ENCODE measurements around the gene PGA5.
"Not testable (repeated sequence)": the region's sequence is repeated elsewhere in the genome, so short reads cannot be mapped to it uniquely, and the experiment has no call there.

PGA5 gene

DNA sequence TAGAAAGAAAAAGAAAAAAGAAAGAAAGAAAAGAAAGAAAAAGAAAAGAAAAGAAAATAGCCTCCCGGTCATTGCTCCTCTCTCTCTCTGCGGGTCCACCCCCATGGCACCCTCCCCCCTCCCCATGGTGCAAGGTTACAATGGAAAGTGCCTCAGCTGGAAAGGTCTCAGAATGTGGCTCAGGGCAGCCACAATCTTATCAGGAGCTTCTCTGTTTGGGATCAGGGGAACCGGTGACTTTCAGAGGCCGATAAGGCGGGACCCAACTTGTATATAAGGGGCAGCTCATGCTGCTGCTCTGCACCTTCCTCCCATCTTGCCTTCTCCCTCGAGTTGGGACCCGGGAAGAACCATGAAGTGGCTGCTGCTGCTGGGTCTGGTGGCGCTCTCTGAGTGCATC, at the start of gene PGA5:
TSS of gene PGA5 (plus strand) at position 301 of the 400 bp plus-strand sequence. CDS start at position 353, 52 bp downstream.
- not testable (repeated sequence) for DNase-seq (ENCODE audit: extremely low read depth in 1 of 2, low read depth in 1 of 2)

DNA sequence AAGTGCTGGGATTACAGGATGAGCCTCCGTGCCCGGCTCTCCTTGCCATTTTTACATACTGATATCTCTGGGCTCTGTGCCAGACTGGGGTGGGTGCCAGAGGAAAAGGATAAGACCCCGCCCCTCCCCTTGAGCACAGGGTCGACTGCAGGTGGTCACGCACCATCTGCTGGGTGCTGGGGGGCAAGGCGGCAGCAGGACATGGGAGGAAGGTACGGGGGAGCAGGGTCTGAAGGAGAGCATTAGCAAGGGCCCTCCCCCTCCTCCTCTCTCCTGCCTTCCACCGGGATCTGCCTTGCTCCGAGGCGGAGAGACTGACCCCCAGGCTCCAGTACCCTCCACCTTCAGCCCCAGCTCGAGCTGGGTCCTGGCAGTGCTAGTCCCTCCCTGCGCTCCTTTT, 47.4 kb upstream of the PGA5 start:
- DNase-seq (ENCODE audit: extremely low read depth in 1 of 2, low read depth in 1 of 2), result no peak

DNA sequence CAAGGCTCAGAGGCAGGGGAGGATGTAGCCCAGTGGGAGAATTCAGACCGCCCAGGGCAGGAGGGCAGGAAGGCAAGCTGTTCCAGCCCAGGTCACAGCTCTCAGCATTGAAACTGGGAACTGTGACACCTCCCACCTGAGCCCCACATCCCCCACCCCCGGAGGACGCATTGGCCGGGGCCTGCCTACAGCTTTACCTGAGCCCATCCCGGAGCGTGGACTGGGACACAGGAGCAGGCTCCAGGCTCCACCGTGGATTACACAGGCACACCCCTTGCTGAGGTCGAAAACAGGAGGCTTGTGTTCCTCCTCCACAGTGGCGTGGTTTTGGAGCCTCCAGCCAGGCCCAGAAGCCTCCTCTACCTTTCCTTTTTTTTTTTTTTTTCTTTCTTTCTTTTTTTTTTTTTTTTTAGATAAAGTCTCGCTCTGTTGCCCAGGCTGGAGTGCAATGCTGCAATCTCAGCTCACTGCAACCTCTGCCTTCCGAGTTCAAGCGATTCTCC, 46.8 kb upstream of the PGA5 start:
- no peak for DNase-seq (ENCODE audit: extremely low read depth in 1 of 2, low read depth in 1 of 2)

DNA sequence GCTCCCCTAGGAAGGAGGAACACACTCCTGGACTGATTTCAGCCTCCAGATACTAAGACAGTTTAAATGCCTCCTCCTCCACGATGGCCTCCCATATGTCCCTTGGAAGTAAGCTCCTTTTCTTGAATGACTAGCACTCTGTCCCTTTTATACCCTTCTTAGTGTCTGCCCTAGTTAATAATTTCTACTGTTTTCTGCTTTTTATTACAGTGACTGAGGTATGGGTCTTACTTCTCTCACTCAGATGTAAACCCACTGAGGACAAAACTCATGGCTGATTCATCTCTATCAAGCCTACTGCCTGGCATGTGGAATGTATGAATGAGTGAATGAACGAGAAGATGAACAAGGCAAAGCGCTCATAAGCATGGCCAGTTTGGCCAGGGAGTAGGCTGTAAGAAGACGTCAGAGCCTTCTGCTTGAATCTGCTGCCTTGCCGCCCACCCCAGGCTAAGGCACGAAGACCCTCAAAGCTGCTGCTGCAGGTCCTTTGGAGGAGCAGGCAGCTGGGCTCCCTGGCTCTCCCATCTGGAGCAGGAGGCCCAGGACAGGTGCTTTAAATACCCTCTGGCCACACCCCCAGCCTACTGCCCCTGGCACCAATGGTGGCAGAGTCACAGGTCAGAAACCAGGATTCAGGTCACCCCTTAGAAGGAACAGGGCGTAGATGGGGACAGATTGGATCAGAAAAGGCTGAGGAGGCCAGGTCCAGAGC, 45.8 kb upstream of the PGA5 start:
- DNase-seq (ENCODE audit: extremely low read depth in 1 of 2, low read depth in 1 of 2), result no peak

DNA sequence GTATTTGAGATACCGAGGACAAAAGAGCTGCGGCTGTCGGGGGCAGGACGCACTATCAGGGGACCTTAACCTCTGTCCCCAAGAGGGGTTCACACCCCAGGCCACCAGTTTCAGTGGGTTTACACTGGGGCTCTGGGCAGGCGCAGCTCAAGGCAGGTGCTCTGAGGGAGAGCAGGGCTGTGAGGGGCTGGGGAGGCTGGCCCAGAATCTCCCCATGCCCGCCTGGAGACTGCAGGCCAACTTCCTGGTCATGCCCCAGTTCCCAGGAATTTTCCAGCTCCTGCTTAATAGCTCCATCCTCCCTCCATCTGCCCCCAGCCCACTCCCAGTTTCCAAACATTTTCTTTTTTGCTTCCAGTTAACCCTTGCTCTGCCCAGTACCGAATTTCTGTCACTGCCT, 45.3 kb upstream of the PGA5 start:
- no peak for DNase-seq (ENCODE audit: extremely low read depth in 1 of 2, low read depth in 1 of 2)

DNA sequence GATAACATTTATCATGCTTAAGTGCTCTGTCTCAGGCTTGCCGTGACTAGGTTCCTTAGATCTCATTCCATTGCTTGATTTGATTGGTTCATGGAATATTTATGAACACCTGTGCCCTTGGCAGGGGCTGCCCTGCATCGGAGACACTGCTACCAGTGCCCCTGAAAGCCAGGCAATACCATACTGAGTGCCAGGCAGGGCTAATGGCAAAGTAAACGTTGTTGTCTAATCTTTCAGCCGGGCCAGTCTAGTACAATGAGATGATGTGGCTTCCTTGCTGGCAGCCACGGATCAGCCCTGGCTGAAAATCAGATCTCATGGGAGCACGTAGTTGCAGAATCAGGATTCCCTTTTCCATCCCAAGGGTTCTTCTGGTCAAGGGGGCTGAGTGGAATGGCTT, 42.6 kb upstream of the PGA5 start:
- no peak for DNase-seq (ENCODE audit: extremely low read depth in 1 of 2, low read depth in 1 of 2)

DNA sequence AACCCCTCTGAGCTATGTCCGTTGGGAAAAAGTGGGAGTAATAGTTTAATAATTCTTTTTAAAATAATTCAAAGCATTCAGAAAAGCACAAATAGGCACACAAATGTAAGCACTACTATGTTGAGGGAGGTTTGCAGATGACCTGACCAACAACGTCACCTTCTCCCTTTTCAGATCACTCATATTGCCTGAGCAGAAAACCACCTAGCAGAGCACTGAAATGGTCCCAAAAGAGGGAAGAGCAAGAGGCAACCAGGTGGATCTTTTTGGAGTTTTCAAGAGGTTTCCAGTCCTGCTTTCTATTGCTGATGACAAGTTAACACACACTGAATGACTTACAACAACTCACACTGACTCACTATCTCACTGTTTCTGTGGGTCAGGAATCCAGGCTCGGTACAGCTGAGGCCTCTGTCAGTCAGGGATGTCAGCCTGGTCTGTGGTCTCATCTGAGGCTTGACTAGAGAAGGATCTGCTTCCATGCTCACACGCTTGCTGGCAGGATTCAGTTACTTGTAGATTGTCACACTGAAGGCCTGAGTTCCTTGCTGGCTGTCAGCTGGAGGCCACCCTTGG, 41.9 kb upstream of the PGA5 start:
- no peak for DNase-seq (ENCODE audit: extremely low read depth in 1 of 2, low read depth in 1 of 2)

DNA sequence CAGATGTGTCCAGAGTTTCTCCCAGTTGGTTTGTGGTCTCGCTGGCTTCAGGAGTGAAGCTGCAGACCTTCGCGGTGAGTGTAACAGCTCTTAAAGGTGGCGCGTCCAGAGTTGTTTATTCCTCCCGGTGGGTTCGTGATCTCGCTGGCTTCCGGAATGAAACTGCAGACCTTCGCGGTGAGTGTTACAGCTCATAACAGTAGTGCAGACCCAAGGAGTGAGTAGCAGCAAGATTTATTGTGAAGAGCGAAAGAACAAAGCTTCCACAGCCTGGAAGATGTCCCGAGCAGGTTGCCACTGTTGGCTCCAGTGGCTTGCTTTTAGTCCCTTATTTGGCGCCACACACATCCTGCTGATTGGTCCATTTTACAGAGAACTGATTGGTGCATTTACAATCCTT, 39.5 kb upstream of the PGA5 start:
- no peak for DNase-seq (ENCODE audit: extremely low read depth in 1 of 2, low read depth in 1 of 2)

DNA sequence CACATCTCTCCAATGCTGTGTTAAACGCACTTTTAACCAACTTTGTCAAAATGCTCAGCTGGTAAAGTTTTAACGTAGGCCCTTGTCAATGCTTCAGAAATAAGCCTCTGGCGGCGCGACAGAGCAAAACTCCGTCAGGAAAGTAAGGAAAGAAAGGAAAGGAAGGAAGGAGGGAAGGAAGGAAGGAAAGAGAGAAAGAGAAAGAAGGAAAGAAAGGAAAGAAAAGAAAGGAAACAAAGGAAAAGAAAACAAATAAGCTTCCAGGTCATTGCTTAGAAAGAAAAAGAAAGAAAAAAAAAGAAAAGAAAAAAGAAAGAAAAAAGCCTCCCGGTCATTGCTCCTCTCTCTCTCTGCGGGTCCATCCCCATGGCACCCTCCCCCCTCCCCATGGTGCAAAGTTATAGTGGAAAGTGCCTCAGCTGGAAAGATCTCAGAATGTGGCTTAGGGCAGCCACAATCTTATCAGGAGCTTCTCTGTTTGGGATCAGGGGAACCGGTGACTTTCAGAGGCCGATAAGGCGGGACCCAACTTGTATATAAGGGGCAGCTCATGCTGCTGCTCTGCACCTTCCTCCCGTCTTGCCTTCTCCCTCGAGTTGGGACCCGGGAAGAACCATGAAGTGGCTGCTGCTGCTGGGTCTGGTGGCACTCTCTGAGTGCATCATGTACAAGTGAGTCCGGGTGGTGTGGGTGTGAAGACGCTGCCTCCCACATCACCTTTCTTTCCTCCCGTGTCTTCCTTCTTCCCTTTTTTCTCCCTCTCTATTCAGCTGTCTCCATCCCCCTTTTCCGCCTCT, 37.8 kb upstream of the PGA5 start, which contains the start of gene PGA3:
TSS of gene PGA3 (plus strand) at position 566 of the 797 bp plus-strand sequence. CDS start at position 616, 50 bp downstream.
- not testable (repeated sequence) for DNase-seq (ENCODE audit: extremely low read depth in 1 of 2, low read depth in 1 of 2)

DNA sequence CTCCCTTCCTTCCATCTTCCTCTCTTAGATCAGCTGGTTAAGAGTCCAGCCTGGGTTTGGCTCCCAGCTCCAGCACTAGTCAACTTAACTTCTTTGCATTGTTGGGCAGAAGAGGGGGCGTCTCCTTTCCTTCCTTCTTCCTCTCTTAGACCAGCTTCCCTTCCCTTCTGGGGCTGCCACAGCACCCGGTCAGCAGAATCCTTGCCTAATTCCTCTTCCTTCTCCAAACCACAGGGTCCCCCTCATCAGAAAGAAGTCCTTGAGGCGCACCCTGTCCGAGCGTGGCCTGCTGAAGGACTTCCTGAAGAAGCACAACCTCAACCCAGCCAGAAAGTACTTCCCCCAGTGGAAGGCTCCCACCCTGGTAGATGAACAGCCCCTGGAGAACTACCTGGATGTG, 37.1 kb upstream of the PGA5 start:
- not testable (repeated sequence) for DNase-seq (ENCODE audit: extremely low read depth in 1 of 2, low read depth in 1 of 2)

DNA sequence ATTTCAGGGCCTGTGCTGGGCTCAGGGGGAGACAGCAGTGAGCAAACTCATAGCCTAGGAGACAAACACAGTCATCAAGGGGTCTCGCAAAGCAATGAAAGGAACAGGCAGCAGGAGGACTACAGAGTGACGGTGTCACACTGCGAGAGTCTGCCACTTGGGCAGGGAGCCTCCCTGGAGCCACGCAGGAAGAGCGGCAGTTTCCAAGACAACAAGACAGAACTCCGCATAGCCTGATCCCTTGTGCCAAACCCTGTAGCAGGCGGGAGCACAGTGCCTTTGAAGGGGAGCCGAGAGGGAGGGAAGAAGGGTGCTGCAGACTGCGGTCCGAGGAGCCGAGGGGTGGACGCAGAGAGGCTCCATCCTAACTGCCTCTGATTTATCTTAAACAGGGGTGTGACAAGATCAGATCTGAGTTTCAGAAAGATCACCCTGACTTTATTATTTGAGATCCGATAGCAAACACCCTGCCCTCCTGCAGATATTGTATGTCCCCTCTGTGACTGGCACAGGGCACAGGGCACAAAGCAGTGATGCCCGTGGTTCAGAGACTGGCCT, 36.4 kb upstream of the PGA5 start:
- not testable (repeated sequence) for DNase-seq (ENCODE audit: extremely low read depth in 1 of 2, low read depth in 1 of 2)

DNA sequence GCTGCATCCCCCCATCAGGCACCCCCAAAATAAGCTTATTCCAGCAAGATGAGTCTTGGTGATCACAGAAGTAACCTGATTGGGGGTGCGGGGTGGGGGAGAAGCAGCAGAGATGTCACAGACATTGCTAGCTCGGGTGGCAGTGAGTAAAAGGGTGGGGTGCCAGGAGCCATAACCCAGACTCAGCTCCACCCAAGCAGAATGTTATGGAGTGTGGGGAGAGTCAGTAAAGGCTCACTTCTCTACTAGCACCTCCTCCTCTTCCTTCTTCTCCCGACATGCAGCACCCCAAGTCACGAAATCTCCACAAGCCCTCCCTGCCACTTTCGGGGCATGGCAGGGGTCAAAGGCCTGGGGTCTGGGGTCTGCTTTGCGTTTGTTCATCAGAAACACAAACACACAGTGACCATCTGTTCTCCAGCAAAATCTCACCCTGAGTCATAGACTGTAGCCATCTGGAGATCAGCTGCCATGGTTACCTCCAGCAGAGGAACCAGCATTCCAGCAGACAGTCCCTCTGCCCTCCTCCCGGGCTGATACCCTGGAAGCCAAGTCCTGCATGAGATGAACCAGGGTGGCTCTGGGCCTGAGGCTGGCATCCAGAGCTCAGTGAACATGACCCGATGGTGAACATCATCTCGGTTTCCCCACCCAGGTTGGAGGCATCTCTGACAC, 33.2 kb upstream of the PGA5 start:
- DNase-seq (ENCODE audit: extremely low read depth in 1 of 2, low read depth in 1 of 2), result not testable (repeated sequence)

DNA sequence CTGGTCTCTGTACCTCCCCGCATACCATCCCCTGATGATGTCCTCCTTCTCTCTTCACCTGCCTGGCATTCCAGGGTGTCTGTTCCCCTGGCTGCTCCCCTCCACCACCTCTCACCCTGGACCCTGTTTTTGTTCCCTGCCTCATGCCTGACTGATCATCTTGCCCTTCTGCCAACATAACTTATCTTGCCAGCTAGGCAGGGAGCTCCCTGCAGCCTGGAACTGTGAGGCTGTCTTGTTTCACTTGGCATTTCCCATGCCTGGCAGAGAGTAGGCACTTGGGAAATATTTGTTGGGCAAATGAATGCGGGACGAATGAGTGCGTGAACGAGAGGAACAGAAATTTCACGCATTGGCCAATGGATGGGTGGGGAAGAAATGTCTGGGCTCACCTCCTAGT, 30.3 kb upstream of the PGA5 start:
- DNase-seq (ENCODE audit: extremely low read depth in 1 of 2, low read depth in 1 of 2), result not testable (repeated sequence)

DNA sequence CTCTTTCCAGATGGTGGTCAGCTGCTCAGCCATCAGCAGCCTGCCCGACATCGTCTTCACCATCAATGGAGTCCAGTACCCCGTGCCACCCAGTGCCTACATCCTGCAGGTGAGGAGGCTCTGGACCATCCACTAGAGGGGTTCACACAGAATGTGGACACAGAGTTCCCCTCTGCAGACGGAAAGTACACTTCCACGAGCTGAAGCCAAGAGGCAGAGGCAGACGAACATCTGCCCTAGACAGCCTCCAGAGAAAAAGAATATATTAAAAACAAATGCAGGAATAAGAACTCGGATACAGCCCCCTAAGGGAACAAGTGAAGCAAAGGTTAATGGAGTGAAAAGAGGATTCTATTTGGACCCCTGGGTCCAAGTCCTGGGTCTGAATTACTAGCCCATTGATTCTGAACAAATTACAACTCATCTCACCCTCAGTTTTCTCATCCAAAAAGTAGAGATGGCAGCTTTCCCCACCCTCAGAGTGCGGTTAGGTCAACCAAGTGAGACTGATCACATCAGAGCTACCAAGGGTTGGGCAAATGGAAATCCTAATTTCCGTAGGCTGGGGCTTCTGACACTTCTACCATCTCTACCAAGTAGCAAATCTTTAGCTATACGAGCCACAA, 29.5 kb upstream of the PGA5 start:
- not testable (repeated sequence) for DNase-seq (ENCODE audit: extremely low read depth in 1 of 2, low read depth in 1 of 2)

DNA sequence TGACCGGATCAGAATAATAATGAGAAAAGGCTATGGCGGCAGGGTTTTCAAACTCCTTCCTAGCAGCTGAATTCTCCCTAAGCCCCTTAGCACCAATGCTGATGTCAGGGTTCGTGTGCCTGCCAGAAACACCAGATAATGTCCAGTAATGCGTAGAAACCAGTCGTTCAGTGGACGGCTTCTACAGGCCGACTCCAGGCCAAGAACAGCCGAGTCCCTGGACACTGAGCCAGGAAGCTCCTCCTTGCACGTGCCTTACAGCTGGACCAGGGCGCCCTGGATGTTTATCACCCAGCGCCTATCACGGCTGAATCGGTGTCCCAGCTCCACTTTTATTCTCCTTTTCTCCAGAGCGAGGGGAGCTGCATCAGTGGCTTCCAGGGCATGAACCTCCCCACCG, 28.8 kb upstream of the PGA5 start:
- not testable (repeated sequence) for DNase-seq (ENCODE audit: extremely low read depth in 1 of 2, low read depth in 1 of 2)

DNA sequence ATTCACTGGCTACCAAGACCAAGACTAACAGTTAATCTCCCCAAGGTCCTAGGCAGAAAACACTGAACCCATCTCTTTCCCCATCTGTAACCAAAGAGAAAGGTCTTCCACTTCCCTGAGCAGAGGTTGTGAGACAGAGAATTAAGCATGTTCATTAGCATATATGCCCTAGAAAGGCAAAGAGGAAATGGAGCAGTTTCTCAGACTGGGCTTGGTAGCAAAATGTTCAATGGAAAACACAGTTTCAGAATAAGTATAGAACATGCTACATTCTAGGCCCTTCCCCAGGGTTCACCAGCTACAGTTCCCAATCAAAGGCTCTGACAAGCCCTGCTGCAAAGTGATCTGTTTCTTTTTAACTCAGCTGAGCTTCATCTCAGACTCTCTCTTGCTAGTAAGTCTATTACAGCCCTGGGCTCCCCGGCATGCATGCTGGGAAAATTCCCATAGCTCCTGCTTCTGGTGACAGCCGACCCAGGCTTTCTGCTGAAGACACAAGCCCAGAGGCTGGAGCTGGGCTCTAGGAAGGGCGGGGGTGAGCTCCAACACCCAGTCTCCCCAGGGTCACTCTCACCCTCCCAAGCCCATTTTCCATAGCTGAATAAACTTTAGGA, 27.2 kb upstream of the PGA5 start:
- DNase-seq (ENCODE audit: extremely low read depth in 1 of 2, low read depth in 1 of 2), result not testable (repeated sequence)

DNA sequence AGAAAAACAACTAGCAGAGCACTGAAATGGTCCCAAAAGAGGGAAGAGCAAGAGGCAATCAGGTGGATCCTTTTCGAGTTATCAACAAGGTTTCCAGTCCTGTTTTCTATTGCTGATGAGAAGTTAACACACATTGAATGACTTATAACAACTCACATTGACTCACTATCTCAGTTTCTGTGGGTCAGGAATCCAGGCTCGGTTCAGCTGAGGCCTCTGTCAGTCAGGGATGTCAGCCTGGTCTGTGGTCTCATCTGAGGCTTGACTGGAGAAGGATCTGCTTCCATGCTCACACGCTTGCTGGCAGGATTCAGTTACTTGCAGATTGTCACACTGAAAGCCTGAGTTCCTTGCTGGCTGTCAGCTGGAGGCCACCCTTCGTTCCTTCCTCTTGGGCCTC, 22.7 kb upstream of the PGA5 start:
- not testable (repeated sequence) for DNase-seq (ENCODE audit: extremely low read depth in 1 of 2, low read depth in 1 of 2)

DNA sequence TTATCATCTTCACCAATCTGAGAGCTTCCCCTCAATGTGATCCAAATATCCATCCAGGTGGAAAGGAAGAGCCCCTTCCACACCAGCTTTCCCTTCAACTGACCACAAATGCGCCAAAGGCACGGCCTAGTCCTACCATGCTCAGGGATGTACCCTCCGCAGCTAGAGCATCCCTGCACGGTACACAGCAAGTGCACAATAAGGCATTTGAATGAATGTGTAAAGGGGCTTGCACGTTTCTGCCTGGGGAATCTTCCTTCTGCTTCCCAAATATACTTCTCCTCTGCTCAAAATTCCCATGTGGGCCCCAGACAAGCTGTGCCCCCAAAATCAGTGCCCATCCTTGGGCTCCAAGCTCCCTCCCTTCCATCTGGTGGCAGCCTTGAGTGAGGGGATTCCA, 22.0 kb upstream of the PGA5 start:
- DNase-seq (ENCODE audit: extremely low read depth in 1 of 2, low read depth in 1 of 2), result not testable (repeated sequence)

DNA sequence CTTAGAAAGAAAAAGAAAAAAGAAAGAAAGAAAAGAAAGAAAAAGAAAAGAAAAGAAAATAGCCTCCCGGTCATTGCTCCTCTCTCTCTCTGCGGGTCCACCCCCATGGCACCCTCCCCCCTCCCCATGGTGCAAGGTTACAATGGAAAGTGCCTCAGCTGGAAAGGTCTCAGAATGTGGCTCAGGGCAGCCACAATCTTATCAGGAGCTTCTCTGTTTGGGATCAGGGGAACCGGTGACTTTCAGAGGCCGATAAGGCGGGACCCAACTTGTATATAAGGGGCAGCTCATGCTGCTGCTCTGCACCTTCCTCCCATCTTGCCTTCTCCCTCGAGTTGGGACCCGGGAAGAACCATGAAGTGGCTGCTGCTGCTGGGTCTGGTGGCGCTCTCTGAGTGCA, 18.9 kb upstream of the PGA5 start, which contains the start of gene PGA4:
TSS of gene PGA4 (plus strand) at position 301 of the 400 bp plus-strand sequence. CDS start at position 355, 54 bp downstream.
- DNase-seq (ENCODE audit: extremely low read depth in 1 of 2, low read depth in 1 of 2), result not testable (repeated sequence)

DNA sequence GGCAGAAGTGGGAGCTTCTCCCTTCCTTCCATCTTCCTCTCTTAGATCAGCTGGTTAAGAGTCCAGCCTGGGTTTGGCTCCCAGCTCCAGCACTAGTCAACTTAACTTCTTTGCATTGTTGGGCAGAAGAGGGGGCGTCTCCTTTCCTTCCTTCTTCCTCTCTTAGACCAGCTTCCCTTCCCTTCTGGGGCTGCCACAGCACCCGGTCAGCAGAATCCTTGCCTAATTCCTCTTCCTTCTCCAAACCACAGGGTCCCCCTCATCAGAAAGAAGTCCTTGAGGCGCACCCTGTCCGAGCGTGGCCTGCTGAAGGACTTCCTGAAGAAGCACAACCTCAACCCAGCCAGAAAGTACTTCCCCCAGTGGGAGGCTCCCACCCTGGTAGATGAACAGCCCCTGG, 18.3 kb upstream of the PGA5 start:
- not testable (repeated sequence) for DNase-seq (ENCODE audit: extremely low read depth in 1 of 2, low read depth in 1 of 2)
